ENCODE measurements around the gene HOXD1. TPM values are rescaled to one million over a fixed set of nuclear protein-coding genes. Genes with fewer than 3 reads are reported as not detected.

Gene HOXD1
- total RNA-seq, 4 donors from 2014 or later = 0.44 to 1.8 (median 0.63) TPM; not detected in 1

- no peak for DNase-seq (ENCODE audit: low spot score in 2 of 2)
- Histone ChIP-seq H3K9me3 (no peaks in the 10 kb centered on the region), H3K27ac (no peak overlapping the region), H3K27me3 (peaks cover 0 to 90% of the 10 kb centered on the region in 2 donors), H3K36me3 (no peaks in the 10 kb centered on the region), H3K4me1 (peaks cover 0 to 20% (median 11%) of the 10 kb centered on the region in 4 donors), H3K4me3 (no peak overlapping the region)
- 26 to 27% methylated on average over 1 of the region's 1 CpG for WGBS, 2 donors
- TF ChIP-seq CTCF (IDR thresholded peaks at IDR 0.05) = no peak
- no peak for TF ChIP-seq POLR2A (IDR thresholded peaks at IDR 0.05)
- no peak for TF ChIP-seq EP300 (IDR thresholded peaks at IDR 0.05)
These were observed 4.6 kb downstream of the HOXD1 start for GRCh38 chr2:176193048-176193447.

DNA sequence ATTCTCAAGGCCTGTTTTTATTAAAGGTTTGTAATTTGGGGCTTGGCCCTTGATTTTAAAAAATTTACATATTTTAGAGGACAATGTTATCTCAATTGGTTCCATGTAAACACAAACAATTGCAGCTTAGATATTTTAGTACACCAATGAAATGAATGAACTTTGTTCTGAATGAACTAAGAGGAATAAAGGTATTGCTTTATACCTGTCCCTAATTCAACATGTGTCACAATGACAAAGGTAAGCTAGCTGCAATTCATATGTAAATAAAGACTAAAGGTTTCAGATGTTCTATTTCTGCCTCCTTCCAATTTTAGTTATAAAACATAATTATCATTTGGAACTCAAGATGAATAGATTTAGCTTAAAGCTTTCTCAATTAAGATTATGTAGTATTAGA is 11.4 kb downstream of the HOXD1 start:
- H3K36me3 ChIP-seq = no peaks in the 10 kb centered on the region
- H3K27me3 ChIP-seq = peaks cover 0 to 29% of the 10 kb centered on the region in 2 donors
- H3K4me1 ChIP-seq = no peaks in the 10 kb centered on the region
- no peak for DNase-seq (ENCODE audit: low spot score in 2 of 2)
- no peak overlapping the region for H3K27ac ChIP-seq
- peaks cover 0 to 13% (median 0%) of the 10 kb centered on the region in 4 donors for H3K9me3 ChIP-seq
- no peak for TF ChIP-seq POLR2A (IDR thresholded peaks at IDR 0.05)
- no peak for TF ChIP-seq EP300 (IDR thresholded peaks at IDR 0.05)
- TF ChIP-seq CTCF (IDR thresholded peaks at IDR 0.05) = no peak
- H3K4me3 ChIP-seq = no peak overlapping the region

- no peaks in the 10 kb centered on the region for H3K4me1 ChIP-seq
- no peak for TF ChIP-seq EP300 (IDR thresholded peaks at IDR 0.05)
- TF ChIP-seq POLR2A (IDR thresholded peaks at IDR 0.05) = no peak
- no peak for TF ChIP-seq CTCF (IDR thresholded peaks at IDR 0.05)
- H3K27ac ChIP-seq = no peak overlapping the region
- 84 to 87% methylated on average over 21 of the region's 21 CpGs for WGBS, 2 donors
- no peak for DNase-seq (ENCODE audit: low spot score in 2 of 2)
- no peaks in the 10 kb centered on the region for H3K36me3 ChIP-seq
- peaks cover 0 to 24% of the 10 kb centered on the region in 2 donors for H3K27me3 ChIP-seq
- peaks cover 0 to 14% (median 0%) of the 10 kb centered on the region in 4 donors for H3K9me3 ChIP-seq
- H3K4me3 ChIP-seq = no peak overlapping the region
These were observed 12.5 kb downstream of the HOXD1 start for GRCh38 chr2:176200971-176201370.

- H3K9me3 ChIP-seq = peaks cover 0 to 14% (median 0%) of the 10 kb centered on the region in 4 donors
- H3K4me3 ChIP-seq = no peak overlapping the region
- WGBS, 2 donors = 89 to 93% methylated on average over 7 of the region's 7 CpGs
- H3K27me3 ChIP-seq = peaks cover 0 to 11% of the 10 kb centered on the region in 2 donors
- no peak for DNase-seq (ENCODE audit: low spot score in 2 of 2)
- TF ChIP-seq CTCF (IDR thresholded peaks at IDR 0.05) (no peak), POLR2A (IDR thresholded peaks at IDR 0.05) (no peak), EP300 (IDR thresholded peaks at IDR 0.05) (no peak)
- H3K4me1 ChIP-seq = no peaks in the 10 kb centered on the region
- no peaks in the 10 kb centered on the region for H3K36me3 ChIP-seq
- no peak overlapping the region for H3K27ac ChIP-seq
These were observed 14.0 kb downstream of the HOXD1 start for GRCh38 chr2:176202491-176202890.

DNA sequence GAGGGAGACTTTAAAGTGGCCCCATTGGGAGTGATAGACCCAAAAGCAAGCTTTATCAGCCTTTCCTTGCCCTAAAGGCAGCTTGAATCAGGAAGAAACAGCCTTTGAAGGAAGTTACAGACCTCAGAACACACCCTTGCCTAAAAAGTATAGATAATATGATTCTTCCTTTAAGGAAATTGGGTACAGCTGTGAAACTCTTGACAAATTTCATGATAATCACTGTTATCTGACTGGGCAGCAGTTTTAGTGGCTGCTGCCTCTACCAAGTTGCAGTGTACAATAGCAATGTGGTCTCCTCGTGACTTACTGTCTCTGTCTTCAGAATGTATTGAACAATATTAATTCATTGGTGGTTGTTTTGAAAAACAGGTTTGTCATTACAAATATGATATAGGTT is 16.7 kb downstream of the HOXD1 start:
- Histone ChIP-seq H3K4me1 (no peaks in the 10 kb centered on the region), H3K4me3 (no peak overlapping the region), H3K9me3 (peaks cover 0 to 14% (median 0%) of the 10 kb centered on the region in 4 donors), H3K27me3 (peaks cover 0 to 7% of the 10 kb centered on the region in 2 donors), H3K27ac (no peak overlapping the region), H3K36me3 (no peaks in the 10 kb centered on the region)
- WGBS, 2 donors = 87 to 89% methylated on average over 1 of the region's 1 CpG
- no peak for DNase-seq (ENCODE audit: low spot score in 2 of 2)
- no peak for TF ChIP-seq CTCF (IDR thresholded peaks at IDR 0.05)
- no peak for TF ChIP-seq EP300 (IDR thresholded peaks at IDR 0.05)
- no peak for TF ChIP-seq POLR2A (IDR thresholded peaks at IDR 0.05)

All from tibial nerve (tissue), 4 donors.